ENCODE results near the gene ADH6.
"Not testable (repeated sequence)": the region's sequence is repeated elsewhere in the genome, so short reads cannot be mapped to it uniquely, and the experiment has no call there.

Gene ADH6

DNA sequence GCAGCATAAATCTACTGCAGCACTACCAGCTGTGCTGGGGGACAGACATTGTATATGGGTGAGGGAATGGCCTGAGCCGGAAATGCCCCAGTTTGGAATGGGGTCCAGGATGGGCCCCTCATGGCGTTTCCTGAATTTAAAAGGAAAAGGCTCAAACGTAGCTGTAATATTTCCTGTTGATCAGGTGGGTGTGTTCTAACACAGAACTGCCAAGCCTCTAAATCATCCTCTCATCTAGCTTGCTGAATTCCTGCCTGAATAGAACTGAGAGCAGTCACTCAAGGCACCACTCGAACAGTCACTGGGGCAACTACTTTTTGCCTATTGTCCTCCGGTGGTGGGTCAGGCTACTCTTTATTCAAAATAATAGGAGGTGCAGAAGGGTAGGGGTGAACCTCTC lies 28.7 kb downstream of the ADH6 start:
- DNase-seq (ENCODE audit: low spot score), result no peak

DNA sequence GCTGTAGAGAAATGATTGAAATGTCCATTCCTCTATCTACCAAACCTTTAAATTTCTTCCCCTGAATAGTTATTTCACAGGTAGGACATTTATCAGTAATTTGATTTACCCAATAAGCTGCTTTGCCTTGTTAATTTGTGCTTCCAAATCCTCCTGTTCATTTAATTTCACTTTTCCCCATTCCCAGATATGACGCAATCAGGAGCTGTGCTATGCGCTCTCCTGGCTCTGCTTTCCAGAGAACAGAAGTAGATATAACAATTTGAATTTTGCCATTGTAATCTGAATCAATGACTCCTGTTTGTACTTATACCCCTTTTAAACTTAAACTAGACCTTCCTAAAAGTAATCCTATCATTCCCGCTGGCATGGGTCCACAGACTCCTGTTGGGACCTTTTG lies 29.1 kb downstream of the ADH6 start:
- DNase-seq (ENCODE audit: low spot score), result not testable (repeated sequence)

DNA sequence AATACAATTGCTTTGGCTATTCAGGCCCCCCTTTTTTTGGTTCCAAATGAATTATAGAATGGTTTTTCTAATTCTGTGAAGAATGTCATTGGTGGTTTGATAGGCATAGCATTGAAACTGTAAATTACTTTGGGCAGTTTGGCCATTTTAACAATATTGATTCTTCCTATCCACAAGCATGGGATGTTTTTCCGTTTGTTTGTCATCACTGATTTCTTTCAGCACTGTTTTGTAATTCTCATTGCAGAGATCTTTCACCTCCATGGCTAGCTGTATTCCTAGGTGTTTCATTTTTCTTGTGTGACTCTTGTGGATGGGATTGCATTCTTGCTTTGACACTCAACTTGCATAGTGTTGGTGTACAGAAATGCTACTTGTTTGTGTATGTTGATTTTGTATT lies 33.0 kb downstream of the ADH6 start:
- DNase-seq (ENCODE audit: low spot score), result no peak

DNA sequence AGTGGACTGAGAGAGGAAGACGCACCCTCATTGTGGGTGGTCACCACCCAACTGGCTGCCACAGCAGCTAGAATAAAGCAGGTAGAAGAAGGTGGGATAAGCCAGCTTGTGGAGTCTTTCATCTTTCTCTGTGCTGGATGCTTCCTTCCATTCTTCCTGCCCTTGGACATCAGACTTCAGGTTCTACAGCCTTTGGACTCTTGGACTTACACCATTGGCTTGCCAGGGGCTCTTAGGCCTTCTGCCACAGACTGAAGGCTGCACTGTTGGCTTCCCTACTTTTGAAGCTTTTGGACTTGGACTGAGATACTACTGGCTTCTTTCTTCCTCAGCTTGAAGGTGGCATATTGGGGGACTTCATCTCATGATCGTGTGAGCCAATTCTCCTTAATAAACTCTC lies 33.5 kb downstream of the ADH6 start:
- no peak for DNase-seq (ENCODE audit: low spot score)

DNA sequence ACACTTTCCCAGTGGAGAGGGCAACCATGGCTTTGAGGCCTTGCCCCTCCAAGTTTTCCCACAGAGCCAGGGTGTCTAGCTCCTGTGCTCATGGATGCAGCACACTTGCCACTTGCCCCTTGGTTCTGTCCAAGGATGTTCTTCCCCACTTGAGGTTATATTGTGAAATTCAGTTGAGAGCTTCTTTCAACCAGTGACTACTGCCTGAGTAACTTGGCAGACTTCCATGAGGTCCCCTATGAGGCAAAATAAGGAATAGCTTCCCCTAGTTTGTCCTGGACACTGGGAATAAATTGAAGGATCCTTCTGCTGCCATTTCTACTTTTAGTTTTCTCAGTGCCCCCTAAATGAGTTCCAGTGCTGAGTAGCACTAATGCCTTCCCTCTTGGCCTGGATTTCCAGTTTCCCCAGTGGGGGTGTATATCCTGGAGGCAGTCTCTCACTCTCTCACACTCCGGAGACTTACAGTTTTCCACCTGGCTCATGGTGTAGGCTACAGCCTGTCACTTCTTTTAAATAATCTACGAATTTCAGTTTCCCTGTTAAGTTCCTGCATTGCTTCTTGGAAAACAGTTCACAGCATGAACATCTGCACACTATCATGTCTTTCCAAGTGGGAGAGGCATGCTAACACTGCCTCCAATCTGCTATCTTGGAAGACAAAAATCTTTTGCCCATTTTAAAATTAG lies 38.5 kb downstream of the ADH6 start:
- no peak for DNase-seq (ENCODE audit: low spot score)

DNA sequence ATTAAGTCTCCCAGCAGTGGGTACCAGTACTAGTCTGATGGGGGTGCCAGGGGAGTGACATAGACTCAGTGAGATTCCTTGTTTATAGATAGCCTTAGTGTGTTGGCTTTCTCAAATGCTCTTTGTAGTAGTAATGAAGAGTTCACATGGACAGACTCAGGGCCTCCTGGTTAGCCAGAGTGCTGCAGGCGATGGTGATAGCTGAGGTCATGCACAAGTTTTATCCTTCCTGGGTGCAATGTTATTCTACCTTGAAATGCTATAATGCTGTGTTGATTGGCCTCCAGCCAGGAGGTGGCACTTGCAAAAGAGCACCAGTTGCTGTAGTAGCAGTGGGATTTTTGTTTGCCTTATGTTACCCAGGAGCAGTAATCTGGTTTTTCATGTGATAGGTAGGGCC lies 39.4 kb downstream of the ADH6 start:
- DNase-seq (ENCODE audit: low spot score), result no peak

DNA sequence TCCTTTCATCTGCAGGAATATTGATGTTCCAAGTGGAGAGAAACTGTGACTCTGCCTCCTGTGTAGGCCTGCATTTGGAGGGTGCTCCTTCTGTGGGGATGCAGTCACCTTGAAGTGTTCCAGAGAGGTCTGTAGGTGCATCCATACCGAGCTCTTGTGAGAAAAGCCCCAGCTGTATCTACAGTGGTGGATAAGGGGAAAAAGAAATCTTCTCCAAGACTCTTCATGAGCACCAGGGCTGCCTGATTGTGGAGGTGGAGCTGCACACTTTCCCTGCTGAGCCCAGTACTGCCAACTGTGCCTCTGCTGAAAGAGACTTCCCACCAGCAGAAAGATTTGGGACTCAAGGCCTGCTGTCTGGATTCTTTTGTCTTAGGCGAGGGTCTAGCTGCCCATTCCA lies 39.9 kb downstream of the ADH6 start:
- DNase-seq (ENCODE audit: low spot score), result no peak

DNA sequence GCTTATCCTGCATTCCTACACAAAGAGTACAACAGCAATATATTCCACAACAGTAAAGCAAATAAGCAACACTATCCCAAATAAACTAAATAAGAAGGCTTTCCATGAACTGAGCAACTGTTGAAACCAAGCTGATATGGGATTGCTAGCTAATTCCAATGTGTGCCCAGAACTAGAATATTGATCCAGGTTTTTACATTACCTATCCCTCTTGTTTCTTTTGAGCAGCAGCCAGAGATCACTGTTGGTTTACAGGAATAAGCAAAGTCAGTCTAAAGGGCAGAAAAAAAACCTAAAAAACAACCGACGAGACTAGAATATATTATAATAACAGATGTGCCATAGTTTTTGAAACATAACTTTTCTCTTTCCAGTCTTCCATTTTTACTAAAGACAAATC lies 52.5 kb downstream of the ADH6 start:
- DNase-seq (ENCODE audit: low spot score), result no peak

DNA sequence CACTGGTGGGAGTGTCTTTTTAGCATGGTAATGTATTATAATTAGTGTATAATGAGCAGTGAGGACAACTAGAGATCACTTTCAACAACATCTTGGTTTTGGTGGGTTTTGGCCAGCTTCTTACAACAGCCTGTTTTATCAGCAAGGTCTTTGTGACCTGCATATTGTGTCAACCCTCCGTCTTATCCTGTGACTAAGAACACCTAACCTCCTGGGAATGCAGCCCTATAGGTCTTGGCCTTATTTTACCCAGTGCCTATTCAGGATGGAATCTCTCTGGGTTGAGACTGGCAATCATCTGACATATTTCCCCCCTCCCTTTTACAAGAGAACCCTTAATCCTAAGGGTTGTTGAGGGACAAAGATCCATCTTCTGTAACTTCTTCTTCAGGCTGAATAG lies 53.1 kb downstream of the ADH6 start:
- DNase-seq (ENCODE audit: low spot score), result no peak

DNA sequence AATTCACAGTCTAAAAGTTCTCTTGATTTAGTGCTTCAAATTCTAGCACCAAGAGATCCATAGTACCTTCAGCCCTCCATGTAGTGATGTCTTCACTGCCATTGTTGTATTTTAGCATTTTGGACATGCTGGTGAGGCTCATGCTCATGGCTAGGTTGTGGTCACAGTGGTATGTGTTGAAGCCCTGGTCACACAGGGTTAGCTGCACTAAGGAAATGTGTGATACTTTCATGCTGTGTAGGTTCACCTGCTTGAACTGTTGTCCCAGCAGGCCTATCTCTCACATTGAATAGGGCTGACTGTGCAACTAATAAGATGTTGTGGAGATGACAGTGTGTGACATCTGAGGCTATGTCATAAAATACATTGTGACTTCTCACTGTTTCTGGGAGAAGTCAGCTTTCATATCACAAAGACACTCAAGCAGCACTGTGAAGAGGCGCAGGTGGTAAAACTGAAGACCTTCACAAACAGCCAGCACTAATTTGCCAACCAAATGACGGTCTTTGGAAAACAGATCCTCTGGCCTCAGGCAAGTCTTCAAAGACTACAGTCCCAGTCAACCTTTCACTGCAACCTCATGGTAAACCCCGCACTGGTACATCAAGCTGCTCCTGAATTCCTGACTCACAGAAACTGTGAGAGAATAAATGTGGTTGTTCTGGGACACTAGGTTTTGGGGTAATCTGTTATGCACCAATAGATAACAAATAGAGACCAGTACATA lies 57.5 kb downstream of the ADH6 start:
- DNase-seq (ENCODE audit: low spot score), result no peak

DNA sequence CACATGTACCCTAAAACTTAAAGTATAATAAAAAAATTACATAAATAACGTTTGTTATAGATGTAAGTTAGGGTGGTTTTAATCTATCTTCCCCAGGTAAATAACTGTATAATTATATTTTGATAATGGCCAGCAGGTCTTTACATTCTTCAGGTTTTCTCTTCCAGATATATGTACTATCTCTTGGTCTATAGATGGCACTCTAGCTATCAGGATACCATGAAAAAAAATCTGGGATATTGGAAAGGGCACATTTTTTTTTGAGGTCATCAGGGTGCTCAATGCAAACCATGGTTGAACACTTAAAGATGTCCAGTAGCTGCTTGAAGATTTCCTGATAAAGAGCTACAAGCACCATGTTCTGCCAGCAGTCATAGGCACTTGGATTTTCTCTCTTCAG lies 59.3 kb downstream of the ADH6 start:
- no peak for DNase-seq (ENCODE audit: low spot score)

DNA sequence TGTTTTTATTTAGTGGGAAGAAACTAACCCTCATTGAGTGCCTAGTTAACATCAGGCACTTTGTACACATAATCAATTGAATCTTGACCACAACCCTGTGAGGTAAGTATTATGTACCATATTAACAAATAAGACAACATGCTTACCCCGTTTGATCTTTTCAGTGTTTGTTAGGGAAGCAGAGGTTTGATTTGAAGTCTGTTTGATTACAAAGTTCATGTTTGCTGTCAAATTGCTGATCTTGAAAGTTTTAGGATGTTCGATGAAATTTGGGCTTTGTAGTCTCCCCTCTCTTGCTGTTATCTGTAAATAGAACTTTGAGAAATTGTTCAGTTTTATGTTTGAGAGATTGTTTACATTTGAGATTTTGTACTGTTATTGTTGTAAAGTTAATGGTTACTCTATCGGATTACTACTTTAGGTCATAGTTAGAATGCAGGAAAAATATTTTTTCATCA lies 61.5 kb downstream of the ADH6 start:
- no peak for DNase-seq (ENCODE audit: low spot score)

DNA sequence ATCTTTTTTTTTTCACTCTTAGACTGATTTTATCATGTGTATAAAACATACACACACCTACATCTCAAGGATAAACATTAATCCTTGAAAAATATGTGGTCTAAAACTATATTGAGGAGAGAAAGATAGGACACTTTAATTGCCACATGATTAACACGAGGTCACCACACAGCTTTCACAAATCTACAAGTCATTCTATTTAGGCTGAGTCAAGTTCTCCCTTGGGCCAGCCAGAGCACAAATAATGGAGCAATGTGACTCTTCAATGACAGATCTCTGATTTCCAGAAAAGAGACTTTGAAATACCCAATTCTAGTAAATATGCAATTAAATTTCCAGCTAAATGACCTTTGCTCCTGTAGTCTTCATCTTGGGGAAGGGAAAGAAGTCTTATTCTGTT lies 62.1 kb downstream of the ADH6 start:
- DNase-seq (ENCODE audit: low spot score), result no peak

DNA sequence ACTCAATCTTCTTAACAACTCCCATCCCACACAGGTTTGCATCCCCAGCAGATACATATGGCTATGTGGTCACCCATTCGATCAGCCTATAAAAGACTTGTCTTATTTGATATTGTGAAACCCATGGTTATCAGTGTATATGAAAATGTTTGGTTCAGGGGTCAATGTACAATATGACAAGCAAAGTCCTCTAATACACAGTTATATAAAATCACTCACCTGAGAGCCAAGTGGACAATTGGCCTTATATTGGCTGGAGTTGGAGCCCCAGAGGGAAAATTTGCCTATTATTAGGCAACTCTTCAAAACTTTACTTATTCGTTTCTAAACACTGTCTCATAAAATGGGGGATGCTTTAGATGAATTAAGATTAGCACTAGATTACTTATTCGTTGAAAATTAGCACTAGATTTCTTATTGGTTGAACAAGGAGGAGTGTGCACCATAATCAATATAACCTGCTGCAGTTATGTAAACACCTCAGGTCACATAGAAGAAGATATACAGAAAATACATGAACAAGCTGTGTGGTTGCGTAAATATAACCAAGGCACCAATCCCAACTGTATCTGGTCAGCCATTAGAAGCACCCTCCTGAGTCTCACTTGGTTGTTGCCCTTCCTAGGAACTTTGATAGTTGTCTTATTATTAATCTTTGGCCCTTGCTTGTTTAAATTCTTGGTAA lies 64.2 kb downstream of the ADH6 start:
- no peak for DNase-seq (ENCODE audit: low spot score)

Data from Ammon's horn (tissue), 1 donor.